Lower leg skin (tissue), 3 donors: ENCODE results near the gene THADA.

Source experiments
- CTCF ChIP-seq, 3 donors: fragments of 450-650 bp; IDR thresholded peaks; one replicate each; pipeline ENCODE4 v1.5.1; 2016; ENCODE audit warnings: antibody characterized with exemption in 3 of 3, mild to moderate bottlenecking in 3 of 3, moderate library complexity in 2 of 3
- POLR2A ChIP-seq, 2 donors: fragments of 450-650 bp; IDR thresholded peaks; one replicate each; pipeline ENCODE4 v1.6.1; 2016 to 2017; ENCODE audit warnings: antibody characterized with exemption in 2 of 2, mild to moderate bottlenecking in 1 of 2, moderate library complexity in 1 of 2

DNA sequence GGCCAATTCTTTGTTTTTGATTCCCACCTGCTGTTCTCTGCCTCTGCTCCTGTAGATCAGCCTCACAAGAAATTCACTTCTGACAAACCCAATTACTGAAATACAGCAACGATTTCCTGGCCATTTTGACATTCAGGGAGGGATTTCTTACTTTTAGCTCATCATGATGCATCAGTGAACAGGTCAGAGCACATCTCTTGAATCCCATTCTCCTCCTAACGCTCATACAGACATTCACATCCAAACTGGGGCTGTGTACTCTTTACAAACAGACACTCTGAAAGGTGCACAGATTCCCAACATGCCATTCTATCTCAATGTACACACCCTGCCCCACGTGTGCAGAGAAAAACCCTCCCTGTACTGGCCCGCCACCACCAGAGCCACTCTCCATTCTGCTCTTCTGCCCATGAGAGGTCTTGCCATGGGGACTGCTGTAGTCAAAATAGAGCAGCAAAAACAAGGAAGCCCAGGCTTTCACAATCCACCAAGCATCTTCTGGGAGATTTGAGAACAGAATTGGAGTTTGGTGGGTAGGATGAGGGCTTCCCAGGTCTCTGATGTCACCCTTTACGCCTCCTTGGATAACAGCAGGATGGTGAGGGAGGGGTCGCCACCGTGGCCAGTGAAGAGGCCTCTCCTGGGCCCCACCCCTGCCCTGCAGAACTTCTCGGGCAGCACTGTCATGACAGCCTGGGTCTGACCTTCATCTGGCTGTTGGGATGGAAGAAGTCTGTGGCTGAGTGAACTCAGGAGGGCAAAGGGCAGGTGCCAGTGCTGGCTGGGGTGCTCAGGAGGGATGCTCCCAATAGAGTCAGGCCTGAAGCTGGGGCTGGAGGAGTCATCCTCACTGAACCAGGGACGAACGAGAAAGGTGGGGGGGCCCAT is 327.5 kb downstream of the THADA start:
- TF ChIP-seq CTCF (IDR thresholded peaks at IDR 0.05) (no peak), POLR2A (IDR thresholded peaks at IDR 0.05) (no peak)
